Caco-2 (cell line): ENCODE measurements around the gene TAMALIN. TPM values are rescaled to one million over a fixed set of nuclear protein-coding genes. Genes with fewer than 3 reads are reported as not detected.
A peak's percentile ranks its signal among the peaks of the same experiment; 100 is the strongest.

Experiments
- BruUV-seq: library from RNA; stranded (reverse); fragments of 400-500 nt; replicated peaks from 2 replicates; lab custom pipeline; 2021; lab: Mats Ljungman, UMichigan
- CTCF ChIA-PET: fragments of 300-600 bp; sonication (Branson Sonifier 250); formaldehyde crosslinking; loops from one replicate; lab custom pipeline; 2022; ENCODE audit warnings: antibody characterized with exemption; lab: Charles Lee
- POLR2A ChIA-PET: fragments of 300-600 bp; sonication (Branson Sonifier 250); formaldehyde crosslinking; loops from one replicate; lab custom pipeline; 2022; ENCODE audit warnings: antibody characterized with exemption; lab: Charles Lee
- DNase-seq, 2 experiments: peaks; one replicate each; pipeline versions ENCODE4 v3.0.0 to v3.0.0-alpha.2; 2020 to 2022
- H3K27me3 ChIP-seq: replicated peaks from 2 replicates; pipeline ENCODE4 v1.6.0; 2011; ENCODE audit warnings: low read length; ENCODE audit not compliant: control insufficient read depth, insufficient read depth
- H3K36me3 ChIP-seq: 2 replicates; pipeline ENCODE4 v1.5.1; 2011; ENCODE audit warnings: low read length; ENCODE audit not compliant: control insufficient read depth, insufficient read depth
- H3K4me1 ChIP-seq: fragments of 250-450 bp; sonication (Bioruptor Pico); 2 replicates; pipeline ENCODE4 v1.5.1; 2020; ENCODE audit warnings: mild to moderate bottlenecking
- H3K4me3 ChIP-seq: 2 replicates; pipeline ENCODE4 v1.5.1; 2011; ENCODE audit warnings: low read depth, mild to moderate bottlenecking, control low read depth, low read length
- H3K9me3 ChIP-seq: fragments of 250-450 bp; sonication (Bioruptor Pico); 2 replicates; pipeline ENCODE4 v1.5.1; 2020; ENCODE audit warnings: mild to moderate bottlenecking, moderate library complexity
- H3K27ac Mint-ChIP-seq: one replicate; pipeline ENCODE4 v1.8.0; 2022; ENCODE audit warnings: mixed read lengths; ENCODE audit not compliant: unreplicated experiment
- H3K27me3 Mint-ChIP-seq: one replicate; pipeline ENCODE4 v1.8.0; 2022; ENCODE audit warnings: mixed read lengths; ENCODE audit not compliant: insufficient read depth, unreplicated experiment
- H3K36me3 Mint-ChIP-seq: one replicate; pipeline ENCODE4 v1.8.0; 2022; ENCODE audit warnings: mild to moderate bottlenecking, mixed read lengths; ENCODE audit not compliant: insufficient read depth, unreplicated experiment
- H3K4me1 Mint-ChIP-seq: one replicate; pipeline ENCODE4 v1.8.0; 2022; ENCODE audit warnings: low read depth, mixed read lengths; ENCODE audit not compliant: unreplicated experiment
- H3K4me3 Mint-ChIP-seq: one replicate; pipeline ENCODE4 v1.8.0; 2022; ENCODE audit warnings: mild to moderate bottlenecking, moderate library complexity, mixed read lengths; ENCODE audit not compliant: unreplicated experiment
- H3K9me3 Mint-ChIP-seq: one replicate; pipeline ENCODE4 v1.8.0; 2022; ENCODE audit warnings: mixed read lengths; ENCODE audit not compliant: unreplicated experiment
- intact Hi-C: fragments of 100-400 bp; cut with micrococcal nuclease; formaldehyde crosslinking; loops from one replicate; pipeline ENCODE4 v1.10.0; 2022; ENCODE audit not compliant: unreplicated experiment
- total RNA-seq: library from RNA; stranded (reverse); gene quantifications from 2 replicates; pipeline ENCODE4 v1.2.3, GENCODE V29; 2022
- TF ChIP-seq, protein P1 (sequence below), 2 experiments: fragments of 200-600 bp in 1 of 2; IDR thresholded peaks; 1 replicate in 1 of 2; 2 replicates in 1 of 2; pipeline versions ENCODE4 v1.5.1 to v1.8.0; 2011 to 2022; ENCODE audit warnings: antibody characterized with exemption in 1 of 2, control low read depth in 1 of 2, inconsistent platforms in 1 of 2, low read depth in 1 of 2, low read length in 1 of 2, mild to moderate bottlenecking in 1 of 2, moderate library complexity in 1 of 2; ENCODE audit not compliant: insufficient read depth in 1 of 2, severe bottlenecking in 1 of 2, unreplicated experiment in 1 of 2

TAMALIN gene
- total RNA-seq, 1 experiment from 2014 or later: 4.1 TPM

DNA sequence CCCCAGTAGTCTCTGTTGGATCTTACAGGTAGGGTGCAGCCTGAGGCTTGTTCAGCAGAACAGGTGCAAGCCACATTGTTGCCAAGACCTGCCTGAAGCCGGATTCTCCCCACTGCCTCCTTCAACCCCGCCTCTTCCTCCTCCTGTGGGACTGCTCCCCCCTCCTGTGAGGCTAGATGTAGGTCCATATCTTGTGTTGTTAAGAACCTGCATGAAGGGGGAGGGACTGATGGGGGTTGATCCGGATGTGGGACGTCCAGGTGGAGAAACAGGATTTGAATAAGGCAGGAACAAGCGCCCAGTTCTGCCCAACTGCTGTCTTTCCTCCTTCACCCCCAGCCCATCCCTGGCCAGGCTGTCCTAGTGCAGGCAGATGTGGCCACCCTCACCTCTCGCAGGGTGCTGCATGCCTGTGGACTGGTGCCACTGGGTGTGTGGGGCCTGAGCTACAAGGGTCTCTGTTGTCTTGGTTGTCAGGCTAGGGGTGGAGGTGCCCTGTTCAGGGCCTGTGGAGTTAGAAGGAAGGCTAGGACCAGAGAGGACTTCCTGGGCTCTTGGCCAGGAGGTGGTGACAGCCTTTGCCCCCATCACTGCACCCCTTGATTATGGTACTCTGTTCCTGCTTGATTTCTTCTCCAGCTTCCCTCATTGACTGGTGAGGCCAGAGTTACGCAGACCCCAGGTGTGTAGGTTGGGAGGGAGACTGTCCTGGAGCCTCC, 45.9 kb downstream of the TAMALIN start:
- CTCF ChIA-PET: interaction anchor here (1.9 to 3.9 kb wide), 2 partner anchors 23 to 27 kb away, joined by 6 to 56 read pairs; no protein-coding TSS in a partner anchor
- intact Hi-C loops: loop anchor here (5.0 kb wide), 1 partner anchor 875 kb away; no protein-coding TSS in a partner anchor
- H3K4me1 Mint-ChIP-seq: peaks cover 22% of the 10 kb centered on the region
- peak overlapping the region; percentile 68 for H3K27ac Mint-ChIP-seq
- BruUV-seq: no TSS peak
- TF ChIP-seq, protein P1, sequence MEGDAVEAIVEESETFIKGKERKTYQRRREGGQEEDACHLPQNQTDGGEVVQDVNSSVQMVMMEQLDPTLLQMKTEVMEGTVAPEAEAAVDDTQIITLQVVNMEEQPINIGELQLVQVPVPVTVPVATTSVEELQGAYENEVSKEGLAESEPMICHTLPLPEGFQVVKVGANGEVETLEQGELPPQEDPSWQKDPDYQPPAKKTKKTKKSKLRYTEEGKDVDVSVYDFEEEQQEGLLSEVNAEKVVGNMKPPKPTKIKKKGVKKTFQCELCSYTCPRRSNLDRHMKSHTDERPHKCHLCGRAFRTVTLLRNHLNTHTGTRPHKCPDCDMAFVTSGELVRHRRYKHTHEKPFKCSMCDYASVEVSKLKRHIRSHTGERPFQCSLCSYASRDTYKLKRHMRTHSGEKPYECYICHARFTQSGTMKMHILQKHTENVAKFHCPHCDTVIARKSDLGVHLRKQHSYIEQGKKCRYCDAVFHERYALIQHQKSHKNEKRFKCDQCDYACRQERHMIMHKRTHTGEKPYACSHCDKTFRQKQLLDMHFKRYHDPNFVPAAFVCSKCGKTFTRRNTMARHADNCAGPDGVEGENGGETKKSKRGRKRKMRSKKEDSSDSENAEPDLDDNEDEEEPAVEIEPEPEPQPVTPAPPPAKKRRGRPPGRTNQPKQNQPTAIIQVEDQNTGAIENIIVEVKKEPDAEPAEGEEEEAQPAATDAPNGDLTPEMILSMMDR (IDR thresholded peaks at IDR 0.05; ENCODE audit: insufficient read depth in 1 of 2, low read depth in 1 of 2, low read length in 1 of 2, severe bottlenecking in 1 of 2, unreplicated experiment in 1 of 2): no peak
- peaks cover 23% of the 10 kb centered on the region for H3K4me1 ChIP-seq
- 0 out of 2 replicates have a peak, but pooled peaks cover 2% of the 10 kb centered on the region for H3K36me3 ChIP-seq
- H3K9me3 ChIP-seq: no peaks in the 10 kb centered on the region
- peaks cover 34% of the 10 kb centered on the region for H3K36me3 Mint-ChIP-seq
- H3K27me3 ChIP-seq: no peaks in the 10 kb centered on the region
- no peaks in the 10 kb centered on the region for H3K27me3 Mint-ChIP-seq
- H3K9me3 Mint-ChIP-seq: no peaks in the 10 kb centered on the region
- no peak for DNase-seq
- H3K4me3 Mint-ChIP-seq: peak overlapping the region; percentile 84
- H3K4me3 ChIP-seq: peak overlapping the region; percentile 60
- POLR2A ChIA-PET: interaction anchor here (2.4 kb wide), 1 partner anchor 15 kb away, joined by 41 read pairs; no protein-coding TSS in a partner anchor

DNA sequence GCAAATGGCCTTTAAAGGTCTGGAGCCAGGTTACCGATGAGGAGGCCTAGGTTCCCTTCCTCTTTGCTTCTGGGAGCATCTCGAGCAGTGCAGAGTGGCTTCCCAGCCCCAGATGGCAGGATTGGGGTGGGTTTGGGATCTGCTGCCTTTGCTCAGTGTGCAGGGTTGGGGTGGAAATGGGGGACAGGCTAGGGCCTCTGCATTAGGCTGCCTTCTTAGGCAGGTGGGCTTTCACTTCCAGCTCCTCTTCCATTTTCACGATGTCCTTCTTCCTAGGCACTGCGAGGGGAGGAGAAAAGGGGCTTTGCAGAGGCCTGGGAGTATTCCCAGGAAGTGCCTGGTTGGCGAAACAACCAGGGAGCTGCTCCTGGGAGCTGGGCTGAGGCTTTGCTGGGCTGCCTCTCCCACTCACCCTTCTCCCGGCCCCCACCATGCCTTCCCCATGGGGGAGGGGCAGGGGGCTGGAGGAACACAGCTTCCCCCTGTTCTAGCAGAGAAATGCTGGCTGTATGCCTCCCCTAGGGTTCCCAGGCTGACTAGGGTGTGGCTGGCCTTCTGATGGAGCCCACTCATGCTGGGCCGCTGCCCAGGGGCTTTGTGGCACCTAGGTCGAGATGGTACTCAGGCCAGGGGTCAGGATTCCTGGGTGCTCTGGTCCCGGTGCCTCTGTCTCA, 46.9 kb downstream of the TAMALIN start:
- CTCF ChIA-PET: interaction anchor here (1.7 to 3.9 kb wide), 2 partner anchors 28 kb away, joined by 4 to 56 read pairs; no protein-coding TSS in a partner anchor
- no peaks in the 10 kb centered on the region for H3K9me3 Mint-ChIP-seq

More for the DNA sequence above, 46.9 kb downstream of the TAMALIN start:
- no peak overlapping the region for H3K27ac Mint-ChIP-seq
- H3K27me3 Mint-ChIP-seq: no peaks in the 10 kb centered on the region
- H3K9me3 ChIP-seq: no peaks in the 10 kb centered on the region
- BruUV-seq: no TSS peak
- no peak for DNase-seq
- peaks cover 22% of the 10 kb centered on the region for H3K4me1 Mint-ChIP-seq
- 0 out of 2 replicates have a peak, but pooled peaks cover 2% of the 10 kb centered on the region for H3K36me3 ChIP-seq
- H3K4me3 ChIP-seq: no peak overlapping the region
- H3K4me3 Mint-ChIP-seq: no peak overlapping the region
- no peaks in the 10 kb centered on the region for H3K27me3 ChIP-seq
- POLR2A ChIA-PET: no interaction called here
- intact Hi-C loops: loop anchor here (5.0 kb wide), 1 partner anchor 874 kb away; no protein-coding TSS in a partner anchor
- H3K36me3 Mint-ChIP-seq: peaks cover 34% of the 10 kb centered on the region
- TF ChIP-seq, protein P1 (IDR thresholded peaks at IDR 0.05; ENCODE audit: insufficient read depth in 1 of 2, low read depth in 1 of 2, low read length in 1 of 2, severe bottlenecking in 1 of 2, unreplicated experiment in 1 of 2): no peak
- H3K4me1 ChIP-seq: peaks cover 23% of the 10 kb centered on the region
